Right kidney (tissue), 1 donor: ENCODE data around the gene AGBL3.

Experiments
- DNase-seq: peaks from one replicate; pipeline ENCODE4 v3.0.0-alpha.2; 2016

The AGBL3 gene

GRCh38 chr7:135147899-135148721, 161.8 kb downstream of the AGBL3 start, which contains the start of gene TMEM140:
Gene TMEM140, plus strand, starts transcription at chr7:135148072. Its CDS starts 16,370 bp downstream, at chr7:135164442.
- DNase-seq: no peak

GRCh38 chr7:135150072-135150782, 163.9 kb downstream of the AGBL3 start:
- DNase-seq: no peak

GRCh38 chr7:135151132-135151531, 164.8 kb downstream of the AGBL3 start:
- DNase-seq: no peak

GRCh38 chr7:135151533-135151932, 165.2 kb downstream of the AGBL3 start:
- DNase-seq: no peak

- no peak for DNase-seq
Observed at GRCh38 chr7:135152442-135152841, 166.1 kb downstream of the AGBL3 start.

GRCh38 chr7:135154734-135155133, 168.4 kb downstream of the AGBL3 start:
- DNase-seq: no peak

DNA sequence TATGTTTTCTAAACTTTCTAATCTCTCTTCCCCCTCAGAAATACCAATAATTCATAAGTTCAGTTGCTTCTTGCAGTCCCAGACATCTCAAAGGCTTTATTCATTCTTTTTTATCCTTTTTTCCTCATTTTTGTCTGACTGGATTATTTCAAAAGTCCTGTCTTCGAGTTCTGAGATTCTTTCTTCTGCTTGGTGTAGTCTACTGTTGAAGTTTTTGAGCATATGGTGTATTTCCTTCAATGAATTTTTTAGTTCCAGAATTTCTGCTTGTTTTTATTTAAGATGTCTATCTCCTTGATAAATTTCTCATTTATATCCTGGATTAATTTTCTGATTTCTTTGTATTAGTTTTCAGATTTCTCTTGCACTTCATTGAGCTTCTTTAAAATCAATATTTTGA, 170.0 kb downstream of the AGBL3 start:
- no peak for DNase-seq

DNA sequence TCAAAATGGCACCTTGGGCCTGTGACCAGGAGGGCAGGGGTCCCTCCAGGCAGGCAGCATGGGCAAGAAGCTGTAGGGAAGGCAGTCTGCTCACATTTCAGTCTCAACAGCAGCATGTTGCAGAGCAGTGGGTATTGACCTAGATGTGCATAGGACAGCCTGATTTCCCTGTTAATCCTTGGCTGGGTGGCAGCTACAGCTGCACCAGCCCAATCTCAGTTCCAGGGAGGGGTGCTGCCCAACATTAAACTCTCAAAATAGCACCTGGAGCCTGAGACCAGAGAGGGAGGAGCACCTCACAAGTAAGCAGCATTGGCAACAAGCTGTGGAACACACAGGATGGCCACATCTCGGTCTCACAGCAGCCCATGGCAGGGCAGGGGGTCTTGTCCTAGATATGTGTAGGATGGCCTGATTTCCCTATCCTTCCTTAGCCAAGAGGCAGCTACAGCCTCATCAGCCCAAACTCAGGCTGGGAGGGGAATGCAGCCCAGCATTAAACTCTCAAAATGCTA, 171.9 kb downstream of the AGBL3 start:
- no peak for DNase-seq

DNA sequence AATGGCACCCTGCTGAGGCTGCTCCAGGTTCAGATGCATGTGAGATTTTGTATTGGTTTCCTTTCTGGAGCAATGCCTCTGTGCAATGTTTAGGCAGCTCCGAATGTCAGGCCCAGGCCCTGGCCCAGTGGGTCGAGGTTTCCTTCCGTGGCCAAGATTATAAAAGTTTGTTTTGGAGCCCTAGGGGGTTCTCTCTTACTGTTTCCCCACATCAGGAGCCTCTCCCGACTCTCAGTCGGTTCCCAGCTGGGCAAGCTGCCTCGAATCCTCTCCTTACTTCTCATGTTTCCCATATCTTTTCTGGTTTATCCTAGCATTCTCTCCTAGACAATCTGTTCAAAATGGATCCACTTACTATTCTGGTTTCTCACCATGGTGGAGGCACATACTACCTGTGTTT, 172.6 kb downstream of the AGBL3 start:
- DNase-seq: no peak

DNA sequence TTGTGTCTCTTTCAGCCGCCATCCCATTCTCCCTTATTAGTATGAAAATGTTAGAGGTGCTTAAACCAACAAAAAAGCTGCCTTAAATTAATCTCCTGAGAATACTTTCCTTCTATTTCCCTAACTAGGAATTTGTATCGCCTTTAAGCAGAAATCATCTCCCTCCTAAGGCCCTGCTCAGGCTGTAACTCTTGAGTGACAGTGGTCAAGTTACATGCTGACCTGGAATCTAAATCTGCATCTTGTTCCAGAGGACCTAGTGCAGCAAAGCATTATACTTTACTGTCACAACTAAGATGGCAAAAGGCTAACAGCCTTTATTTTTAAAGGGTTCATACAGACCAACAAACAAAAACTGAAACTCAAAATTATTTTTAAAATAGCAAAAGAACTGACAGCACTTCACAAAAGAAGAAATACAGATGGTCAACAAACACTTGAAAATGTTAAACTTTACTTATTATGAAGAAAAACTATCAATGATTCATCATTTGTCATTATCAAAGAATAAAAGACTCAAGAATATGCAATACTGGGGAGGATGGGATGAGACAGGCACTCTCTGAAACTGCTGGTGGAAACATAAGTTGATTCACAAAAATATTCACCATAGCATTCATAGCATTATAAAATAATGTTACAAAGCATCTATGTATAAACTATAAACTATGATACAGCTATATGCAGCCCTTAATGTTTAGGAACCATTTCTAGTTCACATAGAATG, 173.2 kb downstream of the AGBL3 start:
- no peak for DNase-seq

DNA sequence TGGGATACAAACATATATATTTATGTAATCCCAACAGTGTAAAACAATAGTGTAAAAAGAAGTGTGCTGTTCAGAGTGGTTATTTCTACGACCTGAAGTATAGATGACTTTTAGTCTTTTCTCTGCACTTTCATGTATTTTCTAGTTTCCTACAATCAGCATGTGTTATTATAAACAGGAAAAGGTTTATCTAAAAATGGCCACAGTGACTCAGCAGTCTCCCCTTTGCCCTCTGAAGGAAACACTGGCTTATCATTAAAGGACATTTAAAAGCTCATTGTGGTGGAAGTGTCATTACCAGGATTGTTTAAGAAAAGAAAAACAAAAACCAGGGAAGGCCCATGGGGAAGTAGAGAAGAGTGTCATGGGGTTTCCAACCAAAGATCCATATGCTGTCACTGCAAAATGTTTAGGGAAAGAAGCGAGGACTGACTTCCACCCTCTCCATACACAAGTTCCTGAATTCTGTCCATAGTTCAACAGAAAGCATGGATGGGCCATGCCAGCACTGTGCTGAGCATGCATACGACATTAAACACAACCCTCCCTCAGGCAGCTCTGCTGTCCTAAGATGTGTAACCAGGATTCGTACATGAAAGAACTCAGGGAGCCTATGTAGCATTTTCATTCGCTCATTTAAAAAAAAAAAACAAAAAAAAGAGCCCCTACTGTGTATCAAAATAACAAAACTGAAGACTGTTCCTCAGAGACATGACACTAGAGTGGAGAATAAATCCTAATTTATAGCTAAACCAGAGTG, 174.0 kb downstream of the AGBL3 start:
- no peak for DNase-seq

- DNase-seq: no peak
Observed at GRCh38 chr7:135160858-135161653, 174.7 kb downstream of the AGBL3 start.

DNA sequence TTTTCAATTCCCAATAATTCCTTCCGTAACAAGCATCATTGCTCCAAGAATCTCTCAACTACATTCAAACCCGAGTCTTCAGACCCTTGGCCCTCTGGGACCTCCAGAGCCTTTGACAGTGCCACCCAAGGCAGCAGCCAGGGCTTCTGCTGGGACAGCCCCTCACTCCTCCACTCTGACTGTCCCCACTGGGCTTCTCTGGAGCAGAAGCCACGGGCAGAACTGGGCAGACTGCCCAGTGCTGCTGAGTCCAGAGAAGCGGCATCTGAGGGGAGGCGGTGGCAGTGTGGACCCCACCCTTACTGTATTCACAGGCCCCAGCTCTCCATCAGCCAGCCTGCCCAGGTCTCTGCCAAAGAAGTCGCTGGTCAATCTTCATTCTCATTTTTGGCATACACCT, 175.4 kb downstream of the AGBL3 start:
- no peak for DNase-seq

GRCh38 chr7:135162382-135163001, 176.2 kb downstream of the AGBL3 start:
- no peak for DNase-seq

DNA sequence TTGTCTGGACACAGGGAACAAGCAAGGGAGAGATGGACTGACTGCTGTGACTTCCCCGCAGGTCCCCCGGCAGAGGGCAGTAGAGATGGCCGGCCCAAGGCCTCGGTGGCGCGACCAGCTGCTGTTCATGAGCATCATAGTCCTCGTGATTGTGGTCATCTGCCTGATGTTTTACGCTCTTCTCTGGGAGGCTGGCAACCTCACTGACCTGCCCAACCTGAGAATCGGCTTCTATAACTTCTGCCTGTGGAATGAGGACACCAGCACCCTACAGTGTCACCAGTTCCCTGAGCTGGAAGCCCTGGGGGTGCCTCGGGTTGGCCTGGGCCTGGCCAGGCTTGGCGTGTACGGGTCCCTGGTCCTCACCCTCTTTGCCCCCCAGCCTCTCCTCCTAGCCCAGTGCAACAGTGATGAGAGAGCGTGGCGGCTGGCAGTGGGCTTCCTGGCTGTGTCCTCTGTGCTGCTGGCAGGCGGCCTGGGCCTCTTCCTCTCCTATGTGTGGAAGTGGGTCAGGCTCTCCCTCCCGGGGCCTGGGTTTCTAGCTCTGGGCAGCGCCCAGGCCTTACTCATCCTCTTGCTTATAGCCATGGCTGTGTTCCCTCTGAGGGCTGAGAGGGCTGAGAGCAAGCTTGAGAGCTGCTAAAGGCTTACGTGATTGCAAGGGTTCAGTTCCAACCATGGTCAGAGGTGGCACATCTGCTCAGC, 178.2 kb downstream of the AGBL3 start:
- no peak for DNase-seq

DNA sequence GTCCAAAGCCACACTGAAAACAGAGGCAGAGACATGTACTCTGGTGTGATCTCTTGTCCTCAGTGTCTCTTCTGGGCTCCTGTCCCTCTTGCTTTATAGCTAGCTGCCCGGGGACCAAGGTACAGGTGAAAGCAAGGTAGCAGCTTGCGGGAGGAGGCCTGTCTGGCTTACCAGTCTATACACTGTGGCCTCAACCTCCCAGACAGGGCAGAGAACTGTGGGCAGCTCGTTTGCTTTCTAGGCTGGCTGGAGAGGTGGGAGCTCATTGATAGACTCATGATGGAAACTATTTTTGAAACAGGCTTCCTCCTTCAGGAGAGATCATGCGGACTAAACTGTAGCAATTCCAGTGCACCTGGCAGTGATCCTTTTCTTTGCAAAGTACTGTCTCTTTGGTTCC, 179.6 kb downstream of the AGBL3 start:
- no peak for DNase-seq

DNA sequence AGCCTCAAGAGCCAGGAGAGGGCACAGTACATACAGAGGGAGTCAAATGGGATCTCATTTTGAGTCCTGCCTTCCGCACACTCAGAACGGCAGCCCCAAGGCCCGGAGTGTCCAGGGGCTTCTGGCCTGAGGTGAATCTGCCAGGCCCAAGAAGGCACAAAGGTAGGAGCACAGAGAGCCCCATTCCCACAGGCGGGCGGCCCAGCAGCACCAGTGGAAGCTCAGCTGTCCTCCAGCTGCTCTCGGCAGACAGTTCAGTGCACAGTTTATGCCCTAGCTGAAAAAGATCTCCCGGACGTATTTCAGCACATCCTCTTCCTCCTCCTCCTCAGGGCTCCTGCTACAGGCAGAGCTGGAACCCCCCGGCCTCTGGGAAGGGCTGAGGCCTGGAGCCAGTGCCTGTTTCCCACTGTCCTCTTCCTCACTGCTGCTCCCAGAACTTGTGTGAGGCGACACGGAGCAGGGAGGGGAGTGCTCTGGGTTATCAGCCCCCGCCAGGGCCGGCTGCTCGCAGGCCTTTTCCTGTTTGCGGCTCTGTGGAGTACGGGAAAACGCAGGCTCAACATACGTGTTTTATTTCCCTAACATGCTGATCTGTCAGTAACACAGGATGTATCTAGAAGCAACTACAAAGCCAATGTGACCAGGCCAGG, 180.2 kb downstream of the AGBL3 start:
- DNase-seq: no peak

- no peak for DNase-seq
Observed at GRCh38 chr7:135167365-135167917, 181.1 kb downstream of the AGBL3 start.

DNA sequence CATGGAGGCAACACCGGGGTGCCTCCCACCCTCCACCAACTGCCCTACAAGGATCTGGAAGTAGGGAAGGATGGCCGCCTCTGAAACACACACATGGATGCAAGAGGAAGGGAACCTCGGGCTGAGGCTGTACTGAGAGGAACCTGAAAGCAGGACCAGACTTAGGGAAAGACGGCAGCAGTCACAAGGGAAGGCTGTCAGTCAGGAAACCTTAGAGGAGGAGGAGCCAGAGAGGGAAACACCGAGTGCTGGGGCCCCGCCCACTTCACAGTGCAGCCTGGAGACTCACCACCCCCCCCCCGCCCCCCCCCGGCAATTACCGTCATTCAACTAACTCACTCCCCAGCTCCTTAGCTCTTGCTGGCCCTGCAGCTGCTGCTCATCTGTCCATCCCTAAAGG, 181.7 kb downstream of the AGBL3 start:
- no peak for DNase-seq
